Measurements from ENCODE around the gene DERL2.

Gene DERL2

DNA sequence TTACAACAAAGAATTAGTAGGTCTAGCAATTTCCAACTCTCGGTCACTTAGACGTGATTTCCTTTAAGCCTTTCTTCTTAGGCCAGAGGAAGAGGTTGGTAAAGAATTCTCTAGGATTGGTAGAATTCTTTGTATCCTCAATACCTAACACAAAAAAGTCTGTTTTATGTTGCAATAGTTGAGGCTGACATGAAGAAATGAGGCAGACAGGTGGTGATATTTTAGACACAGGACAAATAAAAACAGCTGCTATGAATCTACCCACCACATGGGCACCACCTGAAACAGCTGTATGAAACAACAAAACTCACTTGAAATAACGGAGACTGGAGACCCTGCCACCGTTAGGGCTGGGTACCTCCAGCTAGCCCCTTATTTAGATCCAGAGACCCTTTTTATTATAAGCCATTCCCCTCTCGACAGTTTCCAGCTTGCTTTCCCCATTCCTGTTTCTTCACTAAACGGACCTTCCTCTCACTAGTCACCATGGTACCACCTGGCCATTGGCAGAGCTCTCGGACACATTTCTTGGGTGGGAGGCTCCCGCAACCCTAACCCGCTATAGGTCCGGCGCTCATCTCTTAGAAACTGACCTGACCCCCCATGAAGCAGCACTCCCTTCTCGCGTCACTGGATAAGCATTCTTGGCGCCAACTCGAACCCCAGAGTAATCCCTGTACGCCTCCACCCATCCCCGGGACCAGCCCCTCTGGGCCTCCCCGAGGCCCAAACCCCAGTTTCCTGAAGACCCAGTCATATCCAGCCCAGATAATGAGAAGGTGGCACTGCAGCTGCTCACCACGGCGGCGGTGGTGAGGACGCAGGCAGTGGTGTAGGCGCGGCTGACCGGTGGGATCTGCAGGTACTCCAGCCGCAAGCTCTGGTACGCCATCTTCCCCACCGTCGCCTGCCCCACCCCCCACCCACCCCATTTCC is at the start of gene DERL2:
Gene DERL2, minus strand, starts transcription at position 909 of the 936 bp plus-strand sequence. Its CDS starts 17 bp downstream, at position 892.
- DNase-seq (ENCODE audit: low read depth, low spot score): no peak

- no peak for DNase-seq (ENCODE audit: low read depth, low spot score)
These were observed 49.5 kb upstream of the DERL2 start for GRCh38 chr17:5535436-5535835.

DNA sequence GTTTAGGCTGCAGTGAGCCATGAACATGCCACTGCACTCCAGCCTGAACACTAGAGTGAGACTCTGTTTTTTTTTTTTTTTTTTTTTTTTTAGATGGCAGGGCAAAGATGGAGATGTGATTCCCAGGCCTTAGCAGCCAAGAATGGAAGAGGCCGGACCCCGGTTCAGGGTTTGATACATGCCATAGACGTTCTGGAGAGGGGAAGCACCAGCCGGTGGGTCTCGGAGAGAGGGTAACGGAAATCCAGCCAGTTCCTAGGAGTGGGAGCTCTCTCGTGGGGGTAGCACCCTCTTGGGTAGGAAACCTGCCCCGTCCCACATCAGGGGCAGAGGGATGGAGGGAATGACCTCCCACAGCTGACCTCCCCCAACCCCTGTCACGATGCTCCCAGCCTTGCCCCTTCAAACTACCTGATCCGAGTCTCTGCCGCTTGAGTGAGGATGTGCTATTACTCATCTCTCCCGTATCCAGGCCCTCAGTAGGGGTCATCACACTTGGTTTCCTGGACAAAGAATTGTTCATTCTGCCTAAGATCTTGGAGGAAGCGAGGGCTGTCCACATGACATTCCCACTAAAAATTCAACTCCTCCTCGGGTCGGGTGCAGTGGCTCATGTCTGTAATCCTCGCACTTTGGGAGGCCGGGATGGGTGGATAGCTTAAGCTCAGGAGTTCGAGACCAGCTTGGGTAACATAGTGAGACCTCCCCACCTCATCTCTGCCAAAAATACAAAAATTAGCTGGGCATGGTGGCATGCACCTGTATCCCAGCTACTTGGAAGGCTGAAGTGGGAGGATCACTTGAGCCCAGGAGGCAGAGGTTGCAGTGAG is 47.7 kb upstream of the DERL2 start:
- DNase-seq (ENCODE audit: low read depth, low spot score): no peak

GRCh38 chr17:5532581-5532980 is 46.6 kb upstream of the DERL2 start:
- no peak for DNase-seq (ENCODE audit: low read depth, low spot score)

DNA sequence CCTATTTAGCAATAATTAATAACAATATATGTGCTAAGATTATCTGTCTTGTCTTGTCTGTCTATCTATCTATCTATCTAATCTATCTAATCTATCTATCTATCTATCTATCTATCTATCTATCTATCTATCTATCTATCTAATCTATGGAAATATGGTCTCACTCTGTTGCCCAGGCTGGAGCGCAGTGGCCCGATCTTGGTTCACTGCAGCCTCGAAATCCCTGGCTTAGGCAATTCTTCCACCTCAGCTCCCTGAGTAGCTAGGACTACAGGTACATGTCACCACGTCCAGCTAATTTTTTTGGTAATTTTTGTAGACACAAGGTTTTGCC is 45.1 kb upstream of the DERL2 start:
- no peak for DNase-seq (ENCODE audit: low read depth, low spot score)

- no peak for DNase-seq (ENCODE audit: low read depth, low spot score)
These were observed 44.5 kb upstream of the DERL2 start for GRCh38 chr17:5530265-5531084.

DNA sequence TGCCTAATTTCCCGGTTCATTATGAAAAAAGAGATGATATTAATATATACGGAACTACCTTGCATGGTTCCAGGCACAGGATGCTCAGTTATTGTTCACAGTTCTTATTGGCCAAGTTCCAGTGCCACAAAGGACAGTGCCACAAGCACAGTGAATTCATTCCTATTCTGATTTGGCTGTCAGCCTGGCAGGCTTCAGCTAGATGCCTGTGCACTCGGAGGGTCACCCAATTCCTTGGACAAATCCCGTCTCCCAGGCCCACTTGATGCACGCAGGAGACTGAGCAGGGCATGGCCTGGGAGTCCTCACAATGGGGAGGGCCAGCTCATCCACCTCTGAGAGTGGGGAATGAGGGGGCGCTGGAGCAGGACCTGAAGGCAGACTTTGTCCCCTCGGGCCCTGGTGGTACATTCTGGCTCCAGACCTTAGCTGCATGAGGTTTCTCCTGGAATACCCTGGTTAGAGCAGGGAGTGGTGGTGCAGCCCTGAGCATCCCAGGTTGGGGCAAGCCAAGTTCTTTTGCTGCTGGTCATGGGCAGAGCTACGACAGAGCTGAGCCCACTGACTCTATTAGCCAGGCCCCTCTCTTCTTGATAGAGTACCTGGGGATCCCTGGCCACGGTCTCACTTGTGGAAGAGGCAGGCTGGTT is 41.7 kb upstream of the DERL2 start:
- DNase-seq (ENCODE audit: low read depth, low spot score): no peak

DNA sequence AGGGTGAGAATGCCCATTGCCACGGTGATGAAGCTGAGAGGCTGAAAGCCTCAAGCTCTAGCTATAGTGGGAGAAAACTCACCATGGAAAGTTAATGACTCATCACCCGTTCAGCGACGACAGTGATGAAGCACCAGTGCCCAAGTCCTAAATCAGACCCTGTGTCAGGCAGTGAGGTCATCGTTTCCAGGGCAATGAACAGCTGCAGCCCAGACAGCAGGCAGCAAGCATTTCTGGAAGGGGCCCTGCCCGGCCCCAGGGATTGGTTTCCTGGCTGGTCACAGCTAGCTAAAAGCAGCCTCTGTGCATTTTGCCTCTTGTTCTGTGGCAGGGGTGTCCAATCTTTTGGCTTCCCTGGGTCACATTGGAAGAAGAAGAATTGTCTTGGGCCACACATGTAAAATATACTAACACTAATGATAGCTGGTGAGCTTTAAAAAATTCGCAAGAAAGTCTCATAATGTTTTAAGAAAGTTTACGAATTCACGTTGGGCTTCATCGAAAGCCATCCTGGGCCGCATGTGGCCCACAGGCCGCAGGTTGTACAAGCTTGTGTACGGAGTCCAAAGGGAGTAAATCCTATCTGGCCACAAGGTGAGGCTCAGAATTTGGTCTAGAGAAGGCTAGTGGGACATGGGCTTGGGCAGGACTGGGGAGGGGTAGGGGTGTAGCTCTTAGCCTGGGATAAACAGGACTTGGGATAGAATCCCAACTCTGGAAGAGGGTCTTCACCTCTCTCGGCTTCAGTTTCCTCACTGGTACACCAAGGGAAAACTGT is 41.0 kb upstream of the DERL2 start:
- peak; percentile 26 for DNase-seq (ENCODE audit: low read depth, low spot score)

GRCh38 chr17:5523249-5523648 is 37.3 kb upstream of the DERL2 start:
- DNase-seq (ENCODE audit: low read depth, low spot score): no peak

- DNase-seq (ENCODE audit: low read depth, low spot score): no peak
These were observed 36.5 kb upstream of the DERL2 start for GRCh38 chr17:5522476-5522875.

DNA sequence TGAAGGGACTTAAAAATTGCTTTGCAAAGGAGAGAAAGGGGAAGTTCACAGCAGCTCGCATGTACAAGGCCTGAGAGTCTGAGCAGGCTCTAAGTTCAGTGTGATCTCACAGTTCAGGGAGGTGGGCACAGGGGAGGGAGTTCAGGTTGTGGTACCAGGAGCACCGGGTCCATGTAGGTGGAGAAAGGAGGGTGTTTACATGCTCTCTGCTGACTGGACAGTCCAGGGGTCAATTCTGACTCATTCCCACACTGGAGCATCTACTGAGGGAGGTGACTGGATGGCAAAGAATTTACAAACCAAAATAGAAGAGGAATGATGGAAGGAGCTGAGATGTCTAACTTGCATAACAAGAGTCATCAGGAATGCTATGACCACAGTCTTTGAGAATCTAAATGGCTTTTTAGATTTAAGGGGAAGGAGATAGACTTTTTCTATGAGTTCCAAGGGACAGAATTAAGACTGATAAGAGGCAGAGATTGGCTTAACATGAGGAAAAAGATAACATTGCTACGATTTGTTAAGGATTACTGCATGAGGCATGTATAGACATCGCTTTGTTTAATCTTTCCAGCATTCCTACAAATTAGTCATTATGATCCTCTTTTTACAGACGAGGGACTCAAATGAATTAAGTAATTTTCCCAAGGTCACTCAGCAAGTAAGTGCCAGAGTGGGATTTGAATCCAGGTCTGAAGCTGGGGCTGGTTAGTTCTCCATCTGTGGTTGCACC is 30.2 kb upstream of the DERL2 start:
- DNase-seq (ENCODE audit: low read depth, low spot score): no peak

DNA sequence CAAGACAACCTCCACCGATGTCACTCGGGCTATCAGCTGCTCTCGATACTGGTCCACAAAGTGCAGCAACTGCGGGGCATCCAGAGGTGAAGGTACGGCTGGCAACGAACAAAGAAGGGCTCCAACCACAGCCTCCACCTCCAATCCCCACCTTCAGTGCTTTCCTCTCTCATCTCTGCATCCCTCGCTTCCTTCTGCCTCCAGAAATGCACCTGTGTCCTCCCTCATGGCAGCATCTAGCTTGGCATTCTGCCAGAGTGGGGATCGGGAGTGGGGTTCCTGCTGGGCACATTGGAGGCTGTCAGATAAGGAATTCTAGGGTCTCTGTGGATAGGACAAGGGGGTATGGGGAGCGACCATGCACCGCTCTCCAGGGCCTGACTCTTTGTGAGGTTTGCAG is 29.0 kb upstream of the DERL2 start:
- no peak for DNase-seq (ENCODE audit: low read depth, low spot score)

DNA sequence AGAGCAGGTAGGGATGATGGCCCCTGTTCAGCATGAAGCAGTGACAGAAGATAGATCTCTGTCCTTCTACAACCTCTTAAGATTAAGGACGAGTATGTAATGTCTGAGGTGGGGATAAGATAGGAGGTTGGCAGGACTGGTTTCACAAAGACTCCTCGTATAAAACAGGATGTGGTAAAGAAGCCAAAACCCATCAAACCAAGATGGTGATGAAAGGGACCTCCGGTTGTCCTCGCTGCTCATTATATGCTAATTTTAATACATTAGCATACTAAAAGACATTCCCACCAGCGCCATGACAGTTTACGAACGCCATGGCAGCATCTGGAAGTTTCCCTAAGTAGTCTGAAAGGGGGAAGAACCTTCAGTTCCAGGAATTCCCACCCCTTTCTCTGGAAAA is 27.6 kb upstream of the DERL2 start:
- DNase-seq (ENCODE audit: low read depth, low spot score): no peak

GRCh38 chr17:5511401-5512225 is 25.6 kb upstream of the DERL2 start:
- no peak for DNase-seq (ENCODE audit: low read depth, low spot score)

DNA sequence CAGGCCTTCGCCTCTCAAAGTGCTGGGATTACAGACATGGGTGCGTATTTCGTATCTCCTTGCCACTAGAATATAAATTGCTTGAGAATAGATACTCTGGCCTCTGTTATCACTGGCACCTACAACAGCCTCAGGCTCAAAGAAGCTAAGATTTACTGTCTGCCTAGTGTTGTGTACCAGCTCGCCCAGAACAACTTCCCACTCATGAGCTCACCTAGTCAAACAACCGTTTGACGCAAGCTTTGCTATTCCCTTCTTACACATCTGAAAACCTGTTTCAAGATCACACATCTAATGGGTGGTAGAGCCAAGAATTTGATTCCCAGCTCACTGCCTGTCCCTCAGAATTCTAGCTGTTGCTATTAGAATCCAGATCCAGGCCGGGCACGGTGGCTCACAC is 24.8 kb upstream of the DERL2 start:
- DNase-seq (ENCODE audit: low read depth, low spot score): no peak

GRCh38 chr17:5509482-5509881 is 23.5 kb upstream of the DERL2 start:
- DNase-seq (ENCODE audit: low read depth, low spot score): no peak

DNA sequence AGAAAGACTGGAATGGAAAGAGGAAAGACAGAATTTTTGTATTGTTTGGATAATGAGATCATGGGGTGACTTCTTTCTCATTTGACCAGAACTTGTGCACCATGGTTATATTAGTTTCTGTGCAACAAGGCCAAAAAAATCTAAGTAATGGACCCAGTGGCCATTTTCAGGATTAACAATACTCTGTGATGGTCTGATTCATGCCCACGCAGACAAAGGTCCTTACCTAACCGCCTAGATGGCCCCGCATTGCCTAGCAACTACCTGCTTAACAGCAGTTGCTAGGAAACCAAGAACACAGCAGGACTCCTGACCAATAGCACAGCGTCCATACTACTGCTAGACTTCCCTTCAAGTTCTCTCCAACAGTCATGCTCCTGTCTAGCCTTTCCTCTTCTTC is 22.8 kb upstream of the DERL2 start:
- no peak for DNase-seq (ENCODE audit: low read depth, low spot score)

GRCh38 chr17:5506307-5506706 is 20.3 kb upstream of the DERL2 start:
- DNase-seq (ENCODE audit: low read depth, low spot score): no peak

DNA sequence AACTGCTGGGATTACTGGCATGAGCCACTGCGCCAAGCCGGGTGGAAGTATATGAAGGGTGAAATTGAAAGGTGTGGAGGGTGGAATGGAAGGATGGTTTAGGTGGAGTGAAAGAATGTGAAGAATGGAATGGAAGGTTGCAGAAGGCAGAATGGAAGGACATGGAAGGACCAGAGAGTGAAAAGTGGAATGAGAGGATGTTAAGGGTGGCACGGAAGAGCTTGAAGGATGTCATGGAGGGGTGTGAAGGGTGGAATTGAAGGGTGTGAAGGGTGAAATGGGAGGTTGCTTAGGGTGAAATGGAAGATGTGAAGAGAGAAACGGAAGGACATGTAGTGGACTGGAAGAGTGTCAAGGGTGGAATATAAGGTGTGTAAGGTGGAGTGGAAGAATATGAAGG is 16.6 kb upstream of the DERL2 start:
- DNase-seq (ENCODE audit: low read depth, low spot score): no peak

All from activated naive CD8-positive, alpha-beta T cell treated with anti-CD3 and anti-CD28 coated beads, Interleukin-2, amount 50 U/mL, for 16 hours (primary cell).